ENCODE data around the gene MAPK7. TPM values are rescaled to one million over a fixed set of nuclear protein-coding genes. Genes with fewer than 3 reads are reported as not detected.

Gene MAPK7
- total RNA-seq, 4 donors from 2014 or later, result 34.9 to 95.7 (median 61.1) TPM

DNA sequence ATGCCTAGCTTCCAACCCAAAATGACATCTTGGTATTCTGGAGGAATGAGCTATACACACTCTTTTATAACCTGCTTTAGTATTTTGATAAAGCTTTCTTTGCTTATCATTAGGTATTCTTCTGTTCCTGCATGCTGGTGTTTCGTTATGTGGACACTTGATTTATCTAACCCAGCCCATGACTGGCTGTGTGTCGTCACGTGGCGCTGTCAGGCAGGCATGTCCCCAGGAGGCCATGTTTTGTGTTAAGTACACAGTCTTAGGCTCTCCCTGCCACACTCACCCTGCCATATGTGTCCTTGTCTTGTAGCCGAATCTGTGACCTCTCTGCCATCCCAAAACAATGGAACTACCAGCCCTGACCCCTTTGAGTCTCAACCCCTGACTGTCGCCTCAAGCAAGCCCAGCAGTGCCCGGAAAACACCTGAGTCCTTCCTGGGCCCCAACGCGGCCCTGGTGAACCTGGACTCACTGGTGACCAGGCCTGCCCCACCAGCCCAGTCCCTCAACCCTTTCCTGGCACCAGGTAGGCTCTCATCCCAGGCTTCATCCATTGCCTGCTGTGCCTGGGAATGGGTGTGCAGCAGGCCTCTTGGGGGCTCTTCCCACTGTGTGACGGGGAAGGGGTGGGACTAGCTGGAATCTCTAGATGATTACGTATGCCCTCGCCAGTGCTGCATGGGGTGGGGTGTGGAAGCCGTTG, 46.6 kb upstream of the MAPK7 start:
- WGBS, 2 donors, result 92 to 93% methylated on average over 11 to 13 of the region's 13 CpGs
- DNase-seq (ENCODE audit: low spot score in 2 of 2), result peak in 1 of 2 donors; percentile 46
- intact Hi-C loops (cut with DNase I; ENCODE audit: low total_unique reads), result loop anchor here (10.0 kb wide), 1 partner anchor 47 kb away; no protein-coding TSS in a partner anchor
- no peak overlapping the region for H3K4me3 ChIP-seq (ENCODE audit: low read depth, poor library complexity, severe bottlenecking)
- TF ChIP-seq POLR2A (IDR thresholded peaks at IDR 0.05), result no peak
- TF ChIP-seq, protein P1, sequence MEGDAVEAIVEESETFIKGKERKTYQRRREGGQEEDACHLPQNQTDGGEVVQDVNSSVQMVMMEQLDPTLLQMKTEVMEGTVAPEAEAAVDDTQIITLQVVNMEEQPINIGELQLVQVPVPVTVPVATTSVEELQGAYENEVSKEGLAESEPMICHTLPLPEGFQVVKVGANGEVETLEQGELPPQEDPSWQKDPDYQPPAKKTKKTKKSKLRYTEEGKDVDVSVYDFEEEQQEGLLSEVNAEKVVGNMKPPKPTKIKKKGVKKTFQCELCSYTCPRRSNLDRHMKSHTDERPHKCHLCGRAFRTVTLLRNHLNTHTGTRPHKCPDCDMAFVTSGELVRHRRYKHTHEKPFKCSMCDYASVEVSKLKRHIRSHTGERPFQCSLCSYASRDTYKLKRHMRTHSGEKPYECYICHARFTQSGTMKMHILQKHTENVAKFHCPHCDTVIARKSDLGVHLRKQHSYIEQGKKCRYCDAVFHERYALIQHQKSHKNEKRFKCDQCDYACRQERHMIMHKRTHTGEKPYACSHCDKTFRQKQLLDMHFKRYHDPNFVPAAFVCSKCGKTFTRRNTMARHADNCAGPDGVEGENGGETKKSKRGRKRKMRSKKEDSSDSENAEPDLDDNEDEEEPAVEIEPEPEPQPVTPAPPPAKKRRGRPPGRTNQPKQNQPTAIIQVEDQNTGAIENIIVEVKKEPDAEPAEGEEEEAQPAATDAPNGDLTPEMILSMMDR (IDR thresholded peaks at IDR 0.05), result no peak

DNA sequence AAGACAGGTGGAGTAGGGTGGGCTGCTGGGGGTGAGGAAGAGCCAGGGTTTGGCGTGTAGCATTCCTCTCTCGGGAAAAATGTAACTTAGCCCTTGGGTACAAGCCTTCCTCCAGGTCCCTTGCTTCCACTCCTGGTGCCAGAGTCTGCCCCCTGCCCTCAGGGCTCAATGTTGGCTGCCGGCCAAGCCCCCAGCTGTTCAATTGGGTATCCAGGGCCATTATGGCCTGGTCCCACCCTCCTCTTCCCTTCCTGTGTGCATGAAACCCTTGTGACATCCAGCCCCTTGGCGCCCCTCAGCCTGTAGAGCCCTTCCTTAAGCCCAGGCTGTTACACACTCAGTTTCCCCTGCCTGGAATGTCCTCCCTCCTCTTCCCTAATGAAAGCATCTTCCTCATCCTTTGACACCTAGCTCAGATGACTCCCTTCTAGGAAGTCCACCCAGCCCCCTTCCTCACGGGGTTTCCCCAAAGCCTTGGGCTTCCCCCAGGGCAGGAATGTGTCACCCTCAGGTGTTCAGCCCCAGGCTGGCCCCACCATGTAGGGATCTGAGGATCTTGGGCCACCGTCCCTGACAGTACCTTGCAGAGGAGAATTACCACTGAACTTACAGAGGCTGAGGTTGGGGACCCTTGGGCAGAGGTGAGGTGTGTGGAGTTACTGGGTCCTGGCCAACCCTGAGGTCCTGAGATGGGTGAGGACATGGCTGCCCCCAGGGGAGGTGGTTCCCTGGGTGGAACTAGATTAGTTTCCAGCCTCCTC, 45.7 kb upstream of the MAPK7 start:
- no peak for DNase-seq (ENCODE audit: low spot score in 2 of 2)
- TF ChIP-seq POLR2A (IDR thresholded peaks at IDR 0.05), result no peak
- TF ChIP-seq, protein P1 (IDR thresholded peaks at IDR 0.05), result no peak
- intact Hi-C loops (cut with DNase I; ENCODE audit: low total_unique reads), result loop anchor here (10.0 kb wide), 1 partner anchor 48 kb away; no protein-coding TSS in a partner anchor
- H3K4me3 ChIP-seq (ENCODE audit: low read depth, poor library complexity, severe bottlenecking), result no peak overlapping the region
- 75 to 76% methylated on average over 6 of the region's 6 CpGs for WGBS, 2 donors

DNA sequence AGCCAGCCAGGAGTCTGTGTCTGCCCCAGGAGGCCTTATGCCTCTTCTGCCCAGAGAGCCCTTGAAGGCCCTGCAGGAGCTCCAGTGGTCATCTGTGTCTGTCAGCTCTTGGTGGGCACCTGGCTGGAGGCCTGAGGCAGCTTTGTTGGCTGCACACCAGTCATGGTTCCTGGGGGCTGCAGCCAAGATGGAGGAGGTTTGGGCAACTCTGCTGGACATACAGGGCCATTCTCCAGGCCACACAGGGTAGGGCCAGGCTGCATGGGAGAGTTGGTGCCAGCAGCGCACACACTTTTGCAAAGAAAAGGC, 45.2 kb upstream of the MAPK7 start:
- DNase-seq (ENCODE audit: low spot score in 2 of 2), result no peak
- no peak overlapping the region for H3K4me3 ChIP-seq (ENCODE audit: low read depth, poor library complexity, severe bottlenecking)
- WGBS, 2 donors, result 100% methylated on average over 1 of the region's 1 CpG
- no peak for TF ChIP-seq POLR2A (IDR thresholded peaks at IDR 0.05)
- TF ChIP-seq, protein P1 (IDR thresholded peaks at IDR 0.05), result no peak
- intact Hi-C loops (cut with DNase I; ENCODE audit: low total_unique reads), result loop anchor here (10.0 kb wide), 1 partner anchor 48 kb away; no protein-coding TSS in a partner anchor

DNA sequence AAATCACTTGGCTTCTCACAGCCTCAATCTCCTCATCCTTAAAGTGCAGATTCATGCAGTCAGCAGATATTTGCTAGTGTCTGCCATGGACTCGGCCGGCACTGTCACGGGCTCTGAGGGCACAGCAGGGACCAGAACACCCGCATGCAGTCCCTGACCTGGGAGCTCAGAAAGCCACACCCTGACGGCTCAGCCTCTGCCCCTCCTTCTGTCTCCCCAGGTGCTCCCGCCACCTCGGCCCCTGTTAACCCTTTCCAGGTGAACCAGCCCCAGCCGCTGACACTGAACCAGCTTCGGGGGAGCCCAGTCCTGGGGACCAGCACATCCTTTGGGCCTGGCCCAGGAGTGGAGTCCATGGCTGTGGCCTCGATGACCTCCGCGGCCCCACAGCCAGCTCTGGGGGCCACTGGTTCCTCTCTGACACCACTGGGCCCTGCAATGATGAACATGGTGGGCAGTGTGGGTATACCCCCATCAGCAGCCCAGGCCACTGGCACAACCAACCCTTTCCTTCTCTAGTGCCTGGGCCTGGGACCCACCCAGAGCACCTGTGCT, 44.5 kb upstream of the MAPK7 start:
- 59 to 78% methylated on average over 8 to 12 of the region's 12 CpGs for WGBS, 2 donors
- intact Hi-C loops (cut with DNase I; ENCODE audit: low total_unique reads), result loop anchor here (10.0 kb wide), 1 partner anchor 49 kb away; no protein-coding TSS in a partner anchor
- no peak for DNase-seq (ENCODE audit: low spot score in 2 of 2)
- TF ChIP-seq POLR2A (IDR thresholded peaks at IDR 0.05), result no peak
- TF ChIP-seq, protein P1 (IDR thresholded peaks at IDR 0.05), result no peak
- H3K4me3 ChIP-seq (ENCODE audit: low read depth, poor library complexity, severe bottlenecking), result no peak overlapping the region

DNA sequence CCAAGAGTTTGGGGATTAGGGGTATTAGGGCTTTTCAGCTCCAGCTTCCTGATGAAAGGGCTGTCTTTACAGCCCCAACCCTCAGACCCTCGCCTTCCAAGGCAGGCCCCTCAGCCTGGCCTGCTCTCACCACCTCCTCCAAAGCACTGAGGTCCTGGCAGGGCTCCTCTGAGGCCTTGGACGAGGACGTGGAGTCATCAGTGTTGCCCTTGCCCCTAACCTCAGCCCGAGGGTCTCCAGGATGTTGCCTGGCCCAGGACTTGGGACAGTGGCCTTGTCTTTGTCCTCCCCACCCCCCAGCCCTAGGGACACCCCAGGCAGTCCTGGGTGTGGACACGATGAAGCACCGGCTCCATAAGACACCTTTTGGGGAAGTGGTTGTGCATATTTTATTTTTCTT, 44.0 kb upstream of the MAPK7 start:
- no peak for TF ChIP-seq POLR2A (IDR thresholded peaks at IDR 0.05)
- TF ChIP-seq, protein P1 (IDR thresholded peaks at IDR 0.05), result no peak
- H3K4me3 ChIP-seq (ENCODE audit: low read depth, poor library complexity, severe bottlenecking), result no peak overlapping the region
- WGBS, 2 donors, result 71 to 90% methylated on average over 2 to 6 of the region's 6 CpGs
- DNase-seq (ENCODE audit: low spot score in 2 of 2), result peak in 1 of 2 donors; percentile 79
- intact Hi-C loops (cut with DNase I; ENCODE audit: low total_unique reads), result loop anchor here (10.0 kb wide), 1 partner anchor 50 kb away; no protein-coding TSS in a partner anchor

Measured in lower leg skin (tissue), 4 donors.